Keratinocyte (primary cell): ENCODE data around the gene CFAP58. TPM values are rescaled to one million over a fixed set of nuclear protein-coding genes. Genes with fewer than 3 reads are reported as not detected.

Experiments
- DNase-seq: peaks from one replicate; pipeline ENCODE4 v3.0.0-alpha.2; 2011; ENCODE audit warnings: low read depth, missing footprints, low spot score
- FAIRE-seq: peaks from 2 replicates; lab custom pipeline; 2011; peaks lifted over from hg19 to GRCh38; lab: Jason Lieb, UNC
- H2AFZ ChIP-seq: 2 replicates; pipeline ENCODE4 v1.6.0; 2012; ENCODE audit warnings: low read length, control low read depth, inconsistent platforms; ENCODE audit not compliant: control insufficient read depth
- H3K27ac ChIP-seq: 2 replicates; pipeline ENCODE4 v1.5.1; 2011; ENCODE audit warnings: low read length; ENCODE audit not compliant: control insufficient read depth, insufficient read depth
- H3K27me3 ChIP-seq: 3 replicates; pipeline ENCODE4 v1.6.0; 2011; ENCODE audit warnings: low read length; ENCODE audit not compliant: control insufficient read depth, insufficient read depth; ENCODE audit errors: extremely low read depth
- H3K36me3 ChIP-seq, 2 experiments: 2 replicates in 1 of 2; 3 replicates in 1 of 2; pipeline ENCODE4 v1.5.1; 2011; ENCODE audit warnings: low read length in 2 of 2, mild to moderate bottlenecking in 1 of 2; ENCODE audit not compliant: control insufficient read depth in 2 of 2, insufficient read depth in 2 of 2; ENCODE audit errors: extremely low read depth in 1 of 2
- H3K4me1 ChIP-seq: 3 replicates; pipeline ENCODE4 v1.5.1; 2011; ENCODE audit warnings: low read length; ENCODE audit not compliant: control insufficient read depth, insufficient read depth; ENCODE audit errors: extremely low read depth
- H3K4me2 ChIP-seq: 3 replicates; pipeline ENCODE4 v1.6.0; 2011; ENCODE audit warnings: low read depth, low read length; ENCODE audit not compliant: control insufficient read depth, insufficient read depth; ENCODE audit errors: extremely low read depth
- H3K4me3 ChIP-seq, 3 experiments: fragments of 200-600 bp in 1 of 3; sonication (generic) in 1 of 3; 2 replicates in 2 of 3; 3 replicates in 1 of 3; pipeline ENCODE4 v1.5.1; 2011 to 2016; ENCODE audit warnings: low read length in 3 of 3, mild to moderate bottlenecking in 3 of 3, control low read depth in 2 of 3, inconsistent platforms in 1 of 3, low read depth in 1 of 3, mixed read lengths in 1 of 3, mixed run types in 1 of 3, moderate library complexity in 1 of 3; ENCODE audit not compliant: control insufficient read depth in 2 of 3, insufficient read depth in 2 of 3; ENCODE audit errors: extremely low read depth in 1 of 3
- H3K79me2 ChIP-seq: 2 replicates; pipeline ENCODE4 v1.6.0; 2012; ENCODE audit warnings: low read length; ENCODE audit not compliant: control insufficient read depth, insufficient read depth
- H3K9ac ChIP-seq: 3 replicates; pipeline ENCODE4 v1.6.0; 2011; ENCODE audit warnings: low read length; ENCODE audit not compliant: control insufficient read depth, insufficient read depth; ENCODE audit errors: extremely low read depth
- H3K9me1 ChIP-seq: 3 replicates; pipeline ENCODE4 v1.6.0; 2011; ENCODE audit warnings: low read length; ENCODE audit not compliant: control insufficient read depth, insufficient read depth; ENCODE audit errors: extremely low read depth
- H3K9me3 ChIP-seq: 2 replicates; pipeline ENCODE4 v1.5.1; 2012; ENCODE audit warnings: low read depth, low read length; ENCODE audit not compliant: control insufficient read depth
- H4K20me1 ChIP-seq: 3 replicates; pipeline ENCODE4 v1.6.0; 2011; ENCODE audit warnings: low read length; ENCODE audit not compliant: control insufficient read depth, insufficient read depth; ENCODE audit errors: extremely low read depth
- EZH2 ChIP-seq: IDR thresholded peaks from one replicate; pipeline ENCODE4 v1.6.1; 2012; ENCODE audit warnings: inconsistent platforms, mild to moderate bottlenecking, low read length, moderate library complexity
- dilution Hi-C: fragments of 300-500 bp; cut with MboI; formaldehyde crosslinking; loops from one replicate; pipeline ENCODE4 v1.7.0; 2020; ENCODE audit warnings: low sequenced_read_pairs; ENCODE audit not compliant: extremely low pct_ligation_motif_present
- polyA plus RNA-seq, 5 experiments: library from polyadenylated mRNA; depleted of rRNA in 3 of 5; stranded (reverse) in 3 of 5; stranded (forward) in 1 of 5; unstranded in 1 of 5; fragments of >200 nt; gene quantifications; 1 replicate in 1 of 5; 2 replicates in 3 of 5; 3 replicates in 1 of 5; pipeline versions ENCODE4 v1.2.1 to v1.2.3, GENCODE V29; 2011 to 2012; ENCODE audit warnings: missing spikeins in 2 of 5, low read depth in 1 of 5, low replicate concordance in 1 of 5
- TF ChIP-seq, protein P1 (sequence below), 3 experiments: IDR thresholded peaks in 1 of 3; conservative IDR thresholded peaks in 1 of 3; optimal IDR thresholded peaks in 1 of 3; 2 replicates in 2 of 3; 3 replicates in 1 of 3; pipeline versions ENCODE3 to v1.5.1; 2011; ENCODE audit warnings: low read length in 3 of 3, mild to moderate bottlenecking in 3 of 3, moderate library complexity in 2 of 3, control low read depth in 1 of 3, inconsistent platforms in 1 of 3; ENCODE audit not compliant: insufficient read depth in 2 of 3; ENCODE audit errors: extremely low read depth in 1 of 3

Gene CFAP58
- polyA plus RNA-seq, 1 donor (not counting 4 experiments of a cell fraction or from before 2014, with no cell fraction given), result 2.3 TPM

DNA sequence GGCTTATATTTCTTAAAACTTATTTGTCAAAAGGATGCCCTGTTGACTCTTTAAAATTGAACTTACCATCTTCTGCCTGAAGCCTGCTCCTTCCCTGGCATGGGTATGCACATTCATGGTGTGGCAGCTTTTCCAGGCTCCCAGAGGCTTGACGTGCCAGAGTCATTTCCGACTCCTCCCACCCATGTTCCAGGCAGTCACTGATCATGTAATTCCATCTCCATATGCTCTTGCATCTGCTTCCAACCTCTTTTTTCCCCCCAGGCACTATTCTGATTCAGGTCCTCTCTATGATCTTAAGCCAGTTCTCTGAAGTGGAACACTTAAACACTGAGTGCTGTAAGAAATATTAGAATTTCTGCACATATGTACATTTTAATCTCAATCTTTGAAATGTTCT is 82.2 kb downstream of the CFAP58 start:
- no peaks in the 10 kb centered on the region for H3K27me3 ChIP-seq
- H3K27ac ChIP-seq, result no peak overlapping the region
- no peaks in the 10 kb centered on the region for H3K79me2 ChIP-seq
- dilution Hi-C loops, result no loop called here
- H2AFZ ChIP-seq, result no peak overlapping the region
- H3K9me3 ChIP-seq, result no peaks in the 10 kb centered on the region
- peaks cover 31% of the 10 kb centered on the region for H3K4me1 ChIP-seq
- H3K9ac ChIP-seq, result no peak overlapping the region
- TF ChIP-seq, protein P1, sequence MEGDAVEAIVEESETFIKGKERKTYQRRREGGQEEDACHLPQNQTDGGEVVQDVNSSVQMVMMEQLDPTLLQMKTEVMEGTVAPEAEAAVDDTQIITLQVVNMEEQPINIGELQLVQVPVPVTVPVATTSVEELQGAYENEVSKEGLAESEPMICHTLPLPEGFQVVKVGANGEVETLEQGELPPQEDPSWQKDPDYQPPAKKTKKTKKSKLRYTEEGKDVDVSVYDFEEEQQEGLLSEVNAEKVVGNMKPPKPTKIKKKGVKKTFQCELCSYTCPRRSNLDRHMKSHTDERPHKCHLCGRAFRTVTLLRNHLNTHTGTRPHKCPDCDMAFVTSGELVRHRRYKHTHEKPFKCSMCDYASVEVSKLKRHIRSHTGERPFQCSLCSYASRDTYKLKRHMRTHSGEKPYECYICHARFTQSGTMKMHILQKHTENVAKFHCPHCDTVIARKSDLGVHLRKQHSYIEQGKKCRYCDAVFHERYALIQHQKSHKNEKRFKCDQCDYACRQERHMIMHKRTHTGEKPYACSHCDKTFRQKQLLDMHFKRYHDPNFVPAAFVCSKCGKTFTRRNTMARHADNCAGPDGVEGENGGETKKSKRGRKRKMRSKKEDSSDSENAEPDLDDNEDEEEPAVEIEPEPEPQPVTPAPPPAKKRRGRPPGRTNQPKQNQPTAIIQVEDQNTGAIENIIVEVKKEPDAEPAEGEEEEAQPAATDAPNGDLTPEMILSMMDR (optimal IDR thresholded peaks at IDR 0.05 in 1 of 3, IDR thresholded peaks at IDR 0.05 in 1 of 3, conservative IDR thresholded peaks at IDR 0.05 in 1 of 3; ENCODE audit: extremely low read depth in 1 of 3, insufficient read depth in 2 of 3, low read length in 3 of 3), result no peak
- TF ChIP-seq EZH2, result no peak
- H4K20me1 ChIP-seq, result no peaks in the 10 kb centered on the region
- FAIRE-seq, result peak; percentile 96
- no peak overlapping the region for H3K4me3 ChIP-seq
- no peaks in the 10 kb centered on the region for H3K9me1 ChIP-seq
- DNase-seq, result peak; percentile 65
- no peaks in the 10 kb centered on the region for H3K36me3 ChIP-seq
- no peak overlapping the region for H3K4me2 ChIP-seq

DNA sequence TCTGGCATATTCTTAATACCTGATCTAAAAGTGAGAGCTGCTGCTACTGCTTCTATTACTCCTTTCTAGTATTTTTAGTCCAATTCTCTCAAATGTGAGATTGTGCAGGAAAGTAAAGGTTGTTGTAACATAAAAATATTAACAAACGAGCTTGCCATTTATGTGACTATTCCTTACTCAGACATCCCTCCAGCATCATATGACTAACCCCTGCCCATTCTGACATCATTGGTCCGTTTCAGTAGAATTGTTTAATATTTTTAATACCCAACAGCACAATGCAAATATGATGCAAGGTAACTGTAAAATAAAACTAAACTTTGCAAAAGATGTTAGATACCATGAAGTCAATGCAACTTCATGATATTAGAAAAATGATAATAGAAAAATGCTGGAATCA is 83.6 kb downstream of the CFAP58 start:
- no peak for FAIRE-seq
- Histone ChIP-seq H3K9ac (no peak overlapping the region), H3K4me1 (peaks cover 41% of the 10 kb centered on the region), H3K9me3 (no peaks in the 10 kb centered on the region), H3K9me1 (no peaks in the 10 kb centered on the region), H3K27ac (no peak overlapping the region), H3K27me3 (no peaks in the 10 kb centered on the region), H2AFZ (no peak overlapping the region), H3K4me3 (no peak overlapping the region), H3K4me2 (no peak overlapping the region), H3K36me3 (no peaks in the 10 kb centered on the region), H4K20me1 (no peaks in the 10 kb centered on the region), H3K79me2 (no peaks in the 10 kb centered on the region)
- no peak for DNase-seq
- dilution Hi-C loops, result no loop called here
- no peak for TF ChIP-seq EZH2
- TF ChIP-seq, protein P1 (optimal IDR thresholded peaks at IDR 0.05 in 1 of 3, IDR thresholded peaks at IDR 0.05 in 1 of 3, conservative IDR thresholded peaks at IDR 0.05 in 1 of 3; ENCODE audit: extremely low read depth in 1 of 3, insufficient read depth in 2 of 3, low read length in 3 of 3), result no peak
